Stimulated activated effector memory CD8-positive, alpha-beta T cell treated with anti-CD3 and anti-CD28 coated beads, Interleukin-12 subunit alpha, Interleukin-12 subunit beta, amount 100 ng/mL, for 72 hours (primary cell): ENCODE results near the gene NDFIP1.
"Not testable (repeated sequence)": the region's sequence is repeated elsewhere in the genome, so short reads cannot be mapped to it uniquely, and the experiment has no call there.

Source experiments
- ATAC-seq: fragments of 150-1000 bp; cut with Tn5 transposase; 2 replicates; pipeline ENCODE4 v1.10.0; 2021
- DNase-seq, 2 donors: peaks; one replicate each; pipeline ENCODE4 v3.0.0; 2021 to 2022; ENCODE audit warnings: low spot score in 2 of 2
- H3K27ac Mint-ChIP-seq: one replicate; pipeline ENCODE4 v1.8.0; 2022; ENCODE audit warnings: mild to moderate bottlenecking, mixed read lengths
- H3K36me3 Mint-ChIP-seq: one replicate; pipeline ENCODE4 v1.8.0; 2022; ENCODE audit warnings: mild to moderate bottlenecking, mixed read lengths
- H3K4me1 Mint-ChIP-seq: one replicate; pipeline ENCODE4 v1.8.0; 2022; ENCODE audit warnings: mixed read lengths
- H3K4me3 Mint-ChIP-seq: one replicate; pipeline ENCODE4 v1.8.0; 2022; ENCODE audit warnings: mild to moderate bottlenecking, mixed read lengths
- H3K9me3 Mint-ChIP-seq: one replicate; pipeline ENCODE4 v1.8.0; 2022; ENCODE audit warnings: mixed read lengths

NDFIP1 gene

GRCh38 chr5:142082182-142082781 is 26.3 kb upstream of the NDFIP1 start:
- H3K36me3 Mint-ChIP-seq, result no peaks in the 10 kb centered on the region

DNA sequence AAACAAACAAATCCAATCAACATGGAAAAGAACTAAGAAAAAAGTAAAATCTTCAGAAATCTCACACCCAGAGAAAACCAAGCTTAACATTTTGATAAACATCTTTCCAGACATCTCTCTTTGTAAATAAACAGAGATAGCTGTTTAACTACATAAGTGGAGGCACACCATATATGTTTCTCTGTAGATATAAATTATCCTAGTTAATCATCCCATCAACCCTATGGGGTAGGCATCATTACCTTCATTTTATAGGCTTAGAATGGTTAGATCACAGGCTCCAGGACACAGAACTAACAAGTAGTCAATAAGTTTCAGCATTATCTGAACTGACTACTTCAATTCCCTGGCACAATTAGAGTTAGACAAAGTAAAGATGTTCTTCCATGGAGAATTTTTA is 22.4 kb upstream of the NDFIP1 start:
- no peaks in the 10 kb centered on the region for H3K9me3 Mint-ChIP-seq
- no peak overlapping the region for H3K27ac Mint-ChIP-seq
- ATAC-seq (no peak), DNase-seq (no peak)
- peaks cover 48% of the 10 kb centered on the region for H3K4me1 Mint-ChIP-seq
- no peak overlapping the region for H3K4me3 Mint-ChIP-seq
- no peaks in the 10 kb centered on the region for H3K36me3 Mint-ChIP-seq

More at GRCh38 chr5:142082182-142082781, 26.3 kb upstream of the NDFIP1 start:
- H3K9me3 Mint-ChIP-seq, result no peaks in the 10 kb centered on the region
- H3K4me1 Mint-ChIP-seq, result peaks cover 16% of the 10 kb centered on the region
- DNase-seq (no peak), ATAC-seq (peak; percentile 95)
- H3K4me3 Mint-ChIP-seq, result no peak overlapping the region
- H3K27ac Mint-ChIP-seq, result no peak overlapping the region

DNA sequence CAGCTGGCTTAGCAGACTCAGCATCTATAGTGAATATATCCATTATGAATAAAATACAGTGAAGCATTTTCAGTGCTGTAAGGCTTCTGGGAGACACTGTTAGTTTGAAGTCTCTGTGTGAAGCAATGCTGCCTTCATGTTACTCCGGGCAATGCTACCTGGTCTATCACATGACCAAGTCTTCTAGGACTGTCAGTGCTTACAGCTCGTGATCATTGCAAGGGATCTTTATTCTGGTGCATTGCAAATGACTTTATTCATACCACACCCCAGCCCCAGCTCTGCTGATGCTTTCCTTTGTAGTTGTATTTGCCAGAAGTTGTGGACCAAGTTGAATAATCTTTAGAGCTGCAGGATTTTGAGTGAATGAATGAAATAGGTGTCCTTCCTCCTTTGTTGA is 21.9 kb upstream of the NDFIP1 start:
- DNase-seq (no peak), ATAC-seq (no peak)
- H3K27ac Mint-ChIP-seq, result no peak overlapping the region
- no peak overlapping the region for H3K4me3 Mint-ChIP-seq
- H3K4me1 Mint-ChIP-seq, result peaks cover 52% of the 10 kb centered on the region
- H3K9me3 Mint-ChIP-seq, result no peaks in the 10 kb centered on the region
- no peaks in the 10 kb centered on the region for H3K36me3 Mint-ChIP-seq

DNA sequence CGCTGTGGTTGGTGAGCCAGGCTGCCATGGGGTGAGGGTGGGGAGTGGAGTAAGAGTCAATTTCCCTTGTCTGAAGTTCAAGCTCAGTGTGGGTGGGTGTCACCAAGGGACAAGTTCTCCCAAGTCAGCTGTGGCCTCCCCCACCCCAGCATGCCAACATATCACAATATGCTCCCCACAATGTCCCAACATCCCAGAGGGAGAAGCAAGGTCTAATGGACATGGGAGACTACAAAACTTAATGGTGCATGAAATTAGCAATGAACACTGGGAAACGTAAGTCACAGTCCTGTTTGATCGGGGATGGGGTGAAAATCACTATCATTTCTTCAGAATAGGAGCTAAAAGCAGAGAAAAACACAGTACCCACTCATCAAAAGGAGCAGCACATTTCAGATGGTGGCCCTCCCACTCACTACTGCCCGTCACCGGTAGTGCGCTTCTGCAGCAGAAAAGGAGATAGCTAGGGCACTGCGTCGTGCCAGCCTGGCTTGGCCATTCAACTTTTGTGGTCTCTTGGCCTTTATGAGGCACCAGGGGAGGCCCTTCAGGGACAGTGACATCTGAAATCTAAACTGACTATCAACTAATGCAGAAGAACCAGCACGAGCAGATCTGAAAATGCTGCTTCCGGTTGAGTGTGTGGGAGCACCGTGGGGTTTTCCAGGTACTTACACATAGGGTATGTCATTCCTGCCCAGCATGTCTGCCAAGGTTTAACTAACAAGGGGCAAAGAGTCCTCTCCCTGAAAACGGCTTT is 20.5 kb upstream of the NDFIP1 start:
- Mint-ChIP-seq H3K27ac (peak overlapping the region; percentile 94), H3K9me3 (no peaks in the 10 kb centered on the region), H3K36me3 (no peaks in the 10 kb centered on the region), H3K4me1 (peaks cover 42% of the 10 kb centered on the region), H3K4me3 (peak overlapping the region; percentile 62)
- DNase-seq (no peak), ATAC-seq (peak; percentile 95)

DNA sequence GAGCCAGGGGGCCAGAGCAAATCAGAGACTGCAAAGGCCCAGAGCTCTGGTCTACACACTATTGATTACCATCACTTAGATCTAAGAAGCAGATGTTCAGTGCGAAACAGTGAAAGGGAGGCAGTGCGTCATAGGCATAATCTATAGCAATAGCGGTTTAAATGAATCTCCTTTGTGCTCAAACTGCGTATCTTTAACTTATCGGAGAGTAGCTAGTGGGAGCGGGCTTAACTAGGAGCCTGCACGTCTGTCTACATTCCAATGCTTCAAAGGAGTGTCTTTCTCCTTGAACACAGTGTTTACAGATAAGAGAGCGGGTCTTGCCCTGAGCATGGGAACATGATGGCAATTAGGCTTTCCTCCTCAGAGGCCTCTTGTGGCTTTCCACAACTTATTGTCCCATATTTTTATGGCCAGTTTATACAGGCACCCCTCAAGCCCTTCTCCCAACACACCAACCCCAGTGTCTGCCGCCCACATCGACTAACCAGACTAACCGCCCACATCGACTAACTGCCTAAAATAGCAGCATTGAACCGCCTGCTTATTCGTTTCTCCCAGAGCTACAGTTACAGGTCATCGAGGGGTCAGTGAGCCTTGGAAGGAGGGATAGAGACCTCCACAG is 19.6 kb upstream of the NDFIP1 start:
- DNase-seq, H3K9me3 Mint-ChIP-seq, H3K36me3 Mint-ChIP-seq: not testable (repeated sequence)
- peaks cover 42% of the 10 kb centered on the region for H3K4me1 Mint-ChIP-seq
- peak overlapping the region; percentile 62 for H3K4me3 Mint-ChIP-seq
- peak; percentile 19 for ATAC-seq
- H3K27ac Mint-ChIP-seq, result peak overlapping the region; percentile 94

DNA sequence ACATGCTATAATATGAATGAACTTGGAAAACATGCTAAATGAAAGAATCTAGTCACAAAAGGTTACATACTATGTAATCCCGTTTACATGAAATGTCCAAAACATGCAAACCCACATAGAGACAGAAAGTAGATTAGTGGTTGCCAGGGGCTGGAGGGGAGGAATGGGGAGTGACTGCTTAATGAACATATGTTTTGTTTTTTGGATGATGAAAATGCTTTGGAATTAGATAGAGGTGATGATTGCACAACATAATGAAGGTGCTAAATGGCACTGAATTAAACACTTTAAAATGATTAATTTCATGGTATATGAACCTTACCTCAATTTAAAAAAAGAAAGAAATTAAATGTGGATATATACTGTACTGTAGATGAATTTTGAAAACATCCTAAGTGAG is 17.6 kb upstream of the NDFIP1 start:
- no peak for DNase-seq
- H3K4me3 Mint-ChIP-seq, result no peak overlapping the region
- no peak for ATAC-seq
- H3K36me3 Mint-ChIP-seq, result peaks cover 11% of the 10 kb centered on the region
- H3K4me1 Mint-ChIP-seq, result peaks cover 51% of the 10 kb centered on the region
- no peak overlapping the region for H3K27ac Mint-ChIP-seq
- no peaks in the 10 kb centered on the region for H3K9me3 Mint-ChIP-seq

DNA sequence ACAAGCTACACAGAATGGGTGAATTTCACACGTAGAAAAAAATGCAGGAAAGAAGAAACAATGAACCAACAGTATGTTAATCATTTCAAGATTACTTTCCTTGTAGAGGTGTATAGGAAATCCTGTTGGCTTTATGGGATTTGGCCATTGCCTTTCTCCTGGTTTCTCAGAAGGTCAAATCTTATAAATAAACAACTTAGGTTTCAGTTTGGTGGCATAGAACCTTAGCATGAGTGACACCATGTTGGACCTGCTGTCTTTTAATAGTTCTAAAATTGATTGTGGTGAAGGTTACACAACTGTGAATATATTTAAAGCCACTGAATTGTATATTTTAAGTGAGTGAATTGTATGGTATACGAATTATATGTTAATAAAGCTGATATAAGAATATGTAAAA is 16.7 kb upstream of the NDFIP1 start:
- ATAC-seq, result no peak
- Mint-ChIP-seq H3K4me1 (peaks cover 52% of the 10 kb centered on the region), H3K36me3 (peaks cover 14% of the 10 kb centered on the region), H3K9me3 (no peaks in the 10 kb centered on the region), H3K4me3 (no peak overlapping the region), H3K27ac (no peak overlapping the region)
- DNase-seq, result no peak

GRCh38 chr5:142095035-142095434 is 13.5 kb upstream of the NDFIP1 start:
- Mint-ChIP-seq H3K9me3 (no peaks in the 10 kb centered on the region), H3K4me3 (peak overlapping the region; percentile 48), H3K27ac (peak overlapping the region; percentile 84), H3K36me3 (peaks cover 14% of the 10 kb centered on the region), H3K4me1 (peaks cover 38% of the 10 kb centered on the region)
- peak; percentile 33 for ATAC-seq
- peak in 1 of 2 donors; percentile 57 for DNase-seq

GRCh38 chr5:142095651-142096330 is 12.8 kb upstream of the NDFIP1 start:
- peak; percentile 49 to 82 for DNase-seq
- peak overlapping the region; percentile 84 for H3K27ac Mint-ChIP-seq
- H3K36me3 Mint-ChIP-seq, result peaks cover 14% of the 10 kb centered on the region
- H3K9me3 Mint-ChIP-seq, result no peaks in the 10 kb centered on the region
- ATAC-seq, result peak; percentile 99
- peaks cover 33% of the 10 kb centered on the region for H3K4me1 Mint-ChIP-seq
- peak overlapping the region; percentile 48 for H3K4me3 Mint-ChIP-seq

DNA sequence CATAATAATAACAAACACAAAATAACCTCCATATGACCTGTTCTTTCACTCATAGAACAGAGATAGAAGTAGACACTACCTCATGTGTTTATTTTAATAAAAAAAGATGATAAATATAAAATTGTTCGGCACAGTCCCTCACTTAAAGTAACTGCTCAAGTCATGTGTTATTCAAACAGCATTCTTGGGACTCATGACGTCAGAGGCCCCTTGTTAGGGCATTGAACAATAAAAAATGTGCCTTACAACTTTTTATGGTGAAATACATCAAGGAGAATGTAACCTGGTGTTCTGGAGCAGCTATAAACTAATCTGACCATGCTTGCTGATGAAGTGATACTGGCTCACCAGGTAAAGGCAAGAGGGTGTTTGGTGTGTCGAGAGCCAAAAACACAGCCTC is 12.2 kb upstream of the NDFIP1 start:
- Mint-ChIP-seq H3K27ac (peak overlapping the region; percentile 84), H3K36me3 (peaks cover 14% of the 10 kb centered on the region), H3K4me1 (peaks cover 32% of the 10 kb centered on the region), H3K4me3 (no peak overlapping the region), H3K9me3 (no peaks in the 10 kb centered on the region)
- no peak for ATAC-seq
- DNase-seq, result no peak

DNA sequence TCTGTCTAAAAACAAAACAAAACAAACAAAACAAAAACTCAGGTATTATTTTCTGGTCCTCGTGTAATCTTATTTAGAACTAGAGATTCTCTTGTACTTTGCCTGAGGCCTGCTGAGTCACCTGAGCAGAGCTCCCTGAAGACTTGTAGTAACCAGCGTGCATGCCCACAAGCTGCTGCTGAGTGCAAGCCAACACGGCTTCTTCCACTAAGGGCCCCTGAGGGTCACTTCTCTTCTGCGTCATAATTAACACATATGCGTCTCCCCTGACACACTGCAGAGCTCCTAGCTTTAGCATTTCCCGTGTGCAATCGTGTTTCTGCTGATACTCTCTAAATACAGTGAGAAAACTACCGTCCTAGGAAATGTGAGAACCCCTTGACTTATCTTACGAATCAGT is 10.9 kb upstream of the NDFIP1 start:
- Mint-ChIP-seq H3K36me3 (peaks cover 14% of the 10 kb centered on the region), H3K9me3 (no peaks in the 10 kb centered on the region), H3K4me3 (no peak overlapping the region), H3K4me1 (peaks cover 29% of the 10 kb centered on the region), H3K27ac (no peak overlapping the region)
- ATAC-seq (no peak), DNase-seq (no peak)

- H3K27ac Mint-ChIP-seq, result no peak overlapping the region
Measured at GRCh38 chr5:142098275-142098674, 10.3 kb upstream of the NDFIP1 start.

GRCh38 chr5:142098931-142099330 is 9.6 kb upstream of the NDFIP1 start:
- Mint-ChIP-seq H3K36me3 (peaks cover 14% of the 10 kb centered on the region), H3K4me1 (peaks cover 29% of the 10 kb centered on the region), H3K9me3 (no peaks in the 10 kb centered on the region), H3K27ac (no peak overlapping the region), H3K4me3 (no peak overlapping the region)
- DNase-seq (no peak), ATAC-seq (no peak)

More at GRCh38 chr5:142098275-142098674, 10.3 kb upstream of the NDFIP1 start:
- Mint-ChIP-seq H3K4me3 (no peak overlapping the region), H3K36me3 (peaks cover 14% of the 10 kb centered on the region), H3K4me1 (peaks cover 29% of the 10 kb centered on the region), H3K9me3 (no peaks in the 10 kb centered on the region)
- DNase-seq (no peak), ATAC-seq (no peak)

DNA sequence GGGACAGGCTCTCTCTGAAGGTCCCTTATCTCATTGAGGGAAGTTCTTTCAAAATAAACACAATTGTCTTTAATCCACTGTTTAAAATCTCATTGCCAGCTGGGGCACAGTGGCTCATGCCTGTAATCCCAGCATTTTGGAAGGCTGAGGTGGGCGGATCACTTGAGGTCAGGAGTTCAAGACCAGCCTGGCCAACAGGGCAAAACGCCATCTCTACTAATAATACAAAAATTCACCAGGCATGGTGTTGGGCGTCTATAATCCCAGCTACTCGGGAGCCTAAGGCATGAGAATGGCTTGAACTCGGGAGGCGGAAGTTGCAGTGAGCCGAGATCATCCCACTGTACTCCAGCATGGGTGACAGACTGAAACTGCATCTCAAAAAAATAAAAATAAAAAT is 8.3 kb upstream of the NDFIP1 start:
- DNase-seq (no peak), ATAC-seq (no peak)
- Mint-ChIP-seq H3K9me3 (no peaks in the 10 kb centered on the region), H3K4me3 (no peak overlapping the region), H3K4me1 (peaks cover 28% of the 10 kb centered on the region), H3K36me3 (peaks cover 9% of the 10 kb centered on the region), H3K27ac (no peak overlapping the region)

- H3K4me3 Mint-ChIP-seq, result no peak overlapping the region
- DNase-seq (no peak), ATAC-seq (no peak)
- no peaks in the 10 kb centered on the region for H3K9me3 Mint-ChIP-seq
- H3K27ac Mint-ChIP-seq, result no peak overlapping the region
- peaks cover 17% of the 10 kb centered on the region for H3K4me1 Mint-ChIP-seq
- no peaks in the 10 kb centered on the region for H3K36me3 Mint-ChIP-seq
Measured at GRCh38 chr5:142102980-142103740, 5.4 kb upstream of the NDFIP1 start.
